Kidney tubule cell (primary cell): Measurements from ENCODE around the gene TBC1D32.
"Not testable (repeated sequence)": the region's sequence is repeated elsewhere in the genome, so short reads cannot be mapped to it uniquely, and the experiment has no call there.

Experiments
- DNase-seq: peaks from one replicate; pipeline ENCODE4 v3.0.0-alpha.2; 2018; ENCODE audit warnings: low spot score

Gene TBC1D32

DNA sequence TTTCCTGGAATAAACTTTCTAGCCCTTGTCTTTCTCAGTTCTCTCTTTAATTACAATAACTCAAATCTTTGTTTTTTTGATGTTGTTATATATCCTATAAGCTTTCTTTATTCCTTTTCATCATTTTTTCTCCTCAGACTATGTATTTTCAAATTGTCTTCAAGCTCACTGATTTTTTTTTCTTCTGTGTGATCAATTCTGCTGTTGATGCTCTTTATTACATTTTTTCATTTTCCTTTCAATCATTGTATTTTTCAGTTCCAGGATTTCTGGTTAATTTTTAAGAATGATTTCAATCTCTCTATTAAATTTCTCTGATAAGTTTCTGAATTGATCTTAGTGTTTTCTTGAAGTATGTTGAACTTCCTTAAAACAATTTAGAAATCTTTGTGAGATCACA lies 209.7 kb downstream of the TBC1D32 start:
- no peak for DNase-seq

DNA sequence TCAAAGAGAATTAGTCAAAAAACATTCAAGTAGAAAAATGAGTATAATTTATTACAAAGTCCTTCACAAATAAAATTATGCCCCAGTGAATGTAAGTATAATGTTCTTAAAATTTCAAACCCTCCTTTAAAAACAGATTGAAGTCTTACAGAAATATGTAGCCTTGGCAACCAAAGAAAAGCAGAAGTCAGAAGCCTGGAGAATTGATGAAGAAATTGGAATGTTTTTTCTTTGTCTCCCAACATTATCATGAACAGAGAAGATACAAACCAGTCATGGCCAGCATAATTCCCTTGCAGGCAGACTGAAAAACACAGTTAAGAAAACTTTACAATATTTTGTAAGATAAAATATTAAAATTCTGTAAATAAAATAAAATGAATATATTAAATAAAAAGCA lies 221.9 kb downstream of the TBC1D32 start:
- DNase-seq: no peak

- no peak for DNase-seq
Measured at GRCh38 chr6:121110733-121111132, 223.5 kb downstream of the TBC1D32 start.

- no peak for DNase-seq
Measured at GRCh38 chr6:121106962-121107361, 227.3 kb downstream of the TBC1D32 start.

- DNase-seq: no peak
Measured at GRCh38 chr6:121105461-121105860, 228.8 kb downstream of the TBC1D32 start.

GRCh38 chr6:121093928-121094327 lies 240.4 kb downstream of the TBC1D32 start:
- peak; percentile 19 for DNase-seq

DNA sequence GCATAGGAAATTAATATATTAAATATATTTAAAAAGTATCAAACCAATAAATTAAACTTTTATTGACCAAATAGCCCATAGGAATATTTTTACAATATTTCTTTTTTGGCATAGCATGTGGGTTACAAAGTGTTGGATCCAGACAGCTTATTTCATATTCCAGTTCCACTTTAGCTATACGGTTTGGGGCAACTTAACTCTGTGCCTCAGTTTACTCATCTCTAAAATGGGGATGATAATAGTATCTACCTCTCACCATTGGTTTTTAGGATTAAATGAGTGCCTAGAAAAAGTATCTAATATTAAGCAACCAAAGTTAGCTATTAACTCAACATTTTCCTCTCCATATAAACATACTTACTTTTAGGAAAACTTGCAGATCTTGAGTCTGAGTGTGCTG lies 243.8 kb downstream of the TBC1D32 start:
- no peak for DNase-seq

DNA sequence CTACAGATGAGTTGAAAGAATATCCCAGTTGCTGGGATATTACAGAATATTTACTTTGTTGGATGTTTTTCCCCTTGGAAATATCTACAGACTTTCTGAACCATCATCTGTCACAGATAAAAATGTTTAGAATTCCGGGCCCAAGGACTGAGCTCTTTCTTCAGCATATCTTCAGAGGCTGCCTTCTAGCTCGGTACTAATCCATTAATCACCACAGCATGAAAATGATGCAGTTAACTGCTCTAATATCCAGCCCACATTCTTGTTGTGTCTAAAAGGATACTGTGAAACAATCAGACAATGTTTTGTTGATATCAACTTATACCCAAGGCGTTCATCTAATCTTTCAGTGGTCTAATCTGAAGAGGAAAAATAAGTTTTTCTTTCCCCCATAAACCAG lies 247.4 kb downstream of the TBC1D32 start:
- no peak for DNase-seq

DNA sequence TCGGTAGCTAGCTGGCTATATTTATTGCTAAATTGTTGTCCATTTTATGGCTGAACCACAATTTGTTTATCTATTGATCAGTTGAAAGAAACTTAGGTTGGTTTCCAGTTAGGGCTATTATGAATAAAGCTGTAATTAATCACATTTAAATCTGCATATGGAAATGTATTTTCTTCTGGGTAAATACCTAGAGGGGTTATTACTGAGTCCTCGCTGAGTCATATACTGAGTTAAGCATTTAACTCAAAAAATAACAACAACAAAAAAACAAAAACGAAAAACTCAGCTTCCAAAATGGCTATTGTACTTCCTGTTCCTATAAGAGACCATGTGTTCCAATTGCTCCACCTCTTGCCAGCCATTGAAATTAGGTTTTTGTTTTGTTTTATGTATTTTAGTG lies 258.2 kb downstream of the TBC1D32 start:
- DNase-seq: no peak

DNA sequence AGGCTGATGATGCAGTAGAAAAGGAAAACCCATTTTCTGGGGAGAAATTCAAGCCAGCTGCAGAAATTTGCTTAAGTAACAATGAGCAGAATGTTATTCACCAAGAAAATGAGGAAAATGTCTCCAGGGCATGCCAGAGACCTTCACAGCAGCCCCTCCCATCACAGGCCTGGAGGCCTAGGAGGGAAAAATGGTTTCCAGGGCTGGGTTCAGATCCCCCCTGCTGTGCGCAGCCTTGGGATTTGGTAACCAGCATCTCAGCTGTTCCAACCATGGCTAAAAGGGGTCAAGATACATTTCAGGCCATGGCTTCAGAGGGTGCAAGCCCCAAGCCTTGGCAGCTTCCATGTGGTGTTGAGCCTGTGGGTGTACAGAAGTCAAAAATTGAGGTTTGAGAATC lies 265.5 kb downstream of the TBC1D32 start:
- DNase-seq: not testable (repeated sequence)

GRCh38 chr6:121067381-121067780 lies 266.9 kb downstream of the TBC1D32 start:
- DNase-seq: no peak

- DNase-seq: no peak
Measured at GRCh38 chr6:121064345-121064744, 269.9 kb downstream of the TBC1D32 start.

DNA sequence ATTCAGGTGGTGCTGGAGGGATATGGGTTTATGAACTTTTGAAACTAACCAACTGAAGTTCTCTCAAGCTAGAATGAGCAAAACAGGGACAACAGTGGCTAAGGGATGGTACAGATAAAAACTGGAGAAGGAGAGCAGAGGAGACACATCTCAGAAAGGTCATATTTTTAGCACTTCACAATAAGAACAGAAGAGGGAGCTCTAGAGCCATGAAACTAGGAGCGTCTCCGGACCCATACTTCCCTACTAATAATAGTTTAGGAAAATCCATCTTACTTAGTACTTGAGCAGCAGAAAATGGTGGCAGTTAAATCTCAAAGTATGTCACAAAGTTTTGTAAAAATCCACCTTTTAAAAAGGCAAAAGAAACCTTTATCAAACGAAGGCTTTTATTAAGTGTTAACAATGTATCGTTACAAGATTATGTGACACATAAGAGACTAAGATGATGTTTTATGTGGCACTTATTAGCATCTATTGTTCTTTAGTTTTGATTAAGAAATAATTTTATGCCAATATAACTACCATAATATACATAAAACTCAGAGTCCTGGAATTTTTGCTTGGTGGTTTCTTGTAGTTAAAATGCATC lies 278.6 kb downstream of the TBC1D32 start:
- peak; percentile 61 for DNase-seq

- DNase-seq: not testable (repeated sequence)
Measured at GRCh38 chr6:121048593-121048992, 285.7 kb downstream of the TBC1D32 start.

GRCh38 chr6:121044905-121045304 lies 289.4 kb downstream of the TBC1D32 start:
- not testable (repeated sequence) for DNase-seq

DNA sequence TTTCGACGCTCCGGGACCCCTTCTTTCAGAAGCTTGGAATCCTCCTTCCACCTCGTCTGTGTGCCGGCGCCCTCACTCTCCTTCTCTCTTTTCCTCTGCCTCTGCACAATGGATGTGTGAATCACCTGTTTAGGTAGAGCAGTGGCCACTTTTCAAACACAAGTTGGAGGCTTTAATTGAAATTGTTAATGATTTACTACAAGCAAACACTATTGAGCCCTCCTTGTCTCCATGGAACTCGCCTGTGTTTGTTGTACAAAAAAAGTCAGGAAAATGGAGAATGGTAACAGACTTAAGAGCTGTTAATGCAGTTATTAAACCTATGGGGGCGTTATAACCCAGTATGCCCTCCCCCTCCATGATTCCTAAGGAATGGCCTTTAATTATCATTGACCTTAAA lies 290.6 kb downstream of the TBC1D32 start:
- peak; percentile 52 for DNase-seq

GRCh38 chr6:121043211-121043610 lies 291.1 kb downstream of the TBC1D32 start:
- not testable (repeated sequence) for DNase-seq

GRCh38 chr6:121042766-121043165 lies 291.5 kb downstream of the TBC1D32 start:
- no peak for DNase-seq

DNA sequence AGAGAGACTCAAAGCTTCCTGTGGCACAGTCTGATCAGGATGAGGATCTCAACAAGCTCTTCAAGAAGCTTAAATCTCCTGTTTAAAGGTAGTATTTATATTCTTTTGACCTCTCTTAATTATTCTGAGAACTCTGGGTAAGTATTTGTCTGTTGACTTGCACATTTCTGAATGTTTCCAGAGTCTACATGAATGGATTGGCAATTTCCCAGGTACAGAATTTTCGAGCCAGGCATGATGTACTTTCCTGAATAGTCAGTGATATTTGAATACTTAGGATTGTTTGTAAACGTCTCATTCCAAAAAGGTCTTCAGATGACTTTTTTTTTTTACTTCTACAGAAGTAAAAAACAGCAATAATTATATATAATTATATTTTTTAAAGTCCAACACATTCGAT lies 293.4 kb downstream of the TBC1D32 start:
- DNase-seq: no peak

GRCh38 chr6:121033091-121033490 lies 301.2 kb downstream of the TBC1D32 start:
- no peak for DNase-seq

- DNase-seq: no peak
Measured at GRCh38 chr6:121032268-121033006, 301.8 kb downstream of the TBC1D32 start.
